ENCODE measurements around the gene EFCAB5.

The EFCAB5 gene

DNA sequence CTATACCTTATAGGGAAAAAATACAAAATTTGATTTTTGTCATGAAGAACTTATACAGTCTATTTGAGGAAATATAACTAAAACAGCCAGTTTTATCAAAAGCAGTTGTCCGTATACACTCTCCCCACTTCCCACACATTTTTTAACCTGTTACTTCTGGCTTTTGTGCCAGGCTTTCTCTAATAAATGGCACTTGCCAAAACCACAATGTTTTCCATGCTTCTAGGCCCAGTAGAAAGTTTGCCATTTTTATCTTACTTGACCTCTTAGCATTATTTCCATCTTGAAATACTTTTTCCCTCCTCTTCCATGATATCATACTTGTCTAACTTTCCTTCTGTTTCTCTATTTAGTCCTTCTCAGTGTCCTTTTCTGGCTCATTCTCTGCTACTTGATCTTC is 38.8 kb downstream of the EFCAB5 start:
- no peak for DNase-seq
- intact Hi-C loops (cut with DNase I; ENCODE audit: low total_unique reads) = no loop called here
- Histone ChIP-seq H3K27me3 (no peaks in the 10 kb centered on the region), H3K36me3 (no peaks in the 10 kb centered on the region), H3K4me1 (no peaks in the 10 kb centered on the region), H3K27ac (no peak overlapping the region), H3K4me3 (no peak overlapping the region), H3K9me3 (no peaks in the 10 kb centered on the region)
- no peak for TF ChIP-seq CTCF (IDR thresholded peaks at IDR 0.05)

- no peaks in the 10 kb centered on the region for H3K9me3 ChIP-seq
- H3K27ac ChIP-seq = no peak overlapping the region
- H3K4me1 ChIP-seq = no peaks in the 10 kb centered on the region
- intact Hi-C loops (cut with DNase I; ENCODE audit: low total_unique reads) = no loop called here
- no peak for TF ChIP-seq CTCF (IDR thresholded peaks at IDR 0.05)
- no peak overlapping the region for H3K4me3 ChIP-seq
- no peak for DNase-seq
- peaks cover 0 to 3% of the 10 kb centered on the region in 2 donors for H3K27me3 ChIP-seq
- H3K36me3 ChIP-seq = no peaks in the 10 kb centered on the region
These were observed 41.7 kb downstream of the EFCAB5 start for GRCh38 chr17:29982991-29983653.

DNA sequence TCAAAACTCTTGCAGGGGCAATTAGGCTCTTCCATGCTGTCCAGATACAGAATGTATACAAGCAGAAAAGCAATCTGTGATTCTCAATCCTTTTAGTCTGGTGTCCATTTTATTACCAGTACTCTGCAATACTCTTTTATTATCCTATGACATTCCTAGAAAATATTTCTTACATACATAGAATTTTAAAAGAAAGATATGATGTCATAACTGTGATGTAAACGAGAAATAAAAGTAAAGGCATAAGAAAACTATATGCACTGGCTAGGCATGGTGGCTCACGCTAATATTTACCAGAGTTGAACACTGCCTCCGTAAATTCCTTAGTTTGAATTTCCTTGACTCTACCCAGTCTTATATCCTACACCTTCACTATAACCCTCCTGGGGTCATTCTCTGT is 55.0 kb downstream of the EFCAB5 start:
- Histone ChIP-seq H3K4me3 (no peak overlapping the region), H3K9me3 (peaks cover 0 to 7% (median 0%) of the 10 kb centered on the region in 3 donors), H3K4me1 (no peaks in the 10 kb centered on the region), H3K27ac (no peak overlapping the region), H3K27me3 (no peaks in the 10 kb centered on the region), H3K36me3 (no peaks in the 10 kb centered on the region)
- no peak for TF ChIP-seq CTCF (IDR thresholded peaks at IDR 0.05)
- DNase-seq = no peak
- intact Hi-C loops (cut with DNase I; ENCODE audit: low total_unique reads) = no loop called here

DNA sequence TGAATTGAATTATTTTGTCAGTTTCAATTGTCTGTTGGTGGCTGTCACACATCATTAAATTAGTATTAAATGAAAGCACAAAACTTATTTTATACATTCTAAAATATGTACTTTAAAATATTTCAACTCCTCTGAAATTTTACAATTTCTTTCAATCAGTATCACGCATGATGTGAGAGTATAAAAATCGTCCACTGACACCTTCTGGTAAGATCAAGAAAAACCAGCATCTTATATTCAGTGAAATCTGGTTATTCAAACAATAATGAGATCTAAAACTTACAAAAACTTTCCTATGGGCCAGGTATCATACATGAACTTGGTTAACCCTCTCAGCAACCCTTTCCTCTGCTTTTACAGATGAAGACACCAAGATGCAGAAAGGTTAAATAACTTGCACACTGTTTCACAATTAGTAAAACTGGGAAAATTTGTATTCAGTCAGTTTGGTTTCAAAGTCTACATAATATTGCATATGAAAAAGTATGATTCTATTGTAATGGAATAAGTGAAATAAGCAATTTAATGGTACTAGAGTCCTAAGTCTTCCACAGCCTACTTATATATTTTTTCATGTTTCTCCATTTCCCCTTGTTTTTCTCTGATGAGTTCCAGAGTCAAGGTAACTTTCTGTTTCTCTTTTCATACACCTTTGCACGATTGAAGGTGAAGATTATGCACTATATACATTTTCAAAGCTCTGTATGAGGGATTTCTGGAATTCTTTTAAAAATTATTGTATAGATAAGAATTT is 58.7 kb downstream of the EFCAB5 start:
- Histone ChIP-seq H3K4me3 (no peak overlapping the region), H3K9me3 (no peaks in the 10 kb centered on the region), H3K27me3 (no peaks in the 10 kb centered on the region), H3K27ac (no peak overlapping the region), H3K4me1 (no peaks in the 10 kb centered on the region), H3K36me3 (no peaks in the 10 kb centered on the region)
- DNase-seq = no peak
- intact Hi-C loops (cut with DNase I; ENCODE audit: low total_unique reads) = no loop called here
- TF ChIP-seq CTCF (IDR thresholded peaks at IDR 0.05) = no peak

- Histone ChIP-seq H3K36me3 (no peaks in the 10 kb centered on the region), H3K27me3 (no peaks in the 10 kb centered on the region), H3K4me3 (no peak overlapping the region), H3K9me3 (no peaks in the 10 kb centered on the region), H3K4me1 (no peaks in the 10 kb centered on the region), H3K27ac (no peak overlapping the region)
- DNase-seq = no peak
- TF ChIP-seq CTCF (IDR thresholded peaks at IDR 0.05) = no peak
- intact Hi-C loops (cut with DNase I; ENCODE audit: low total_unique reads) = no loop called here
These were observed 59.4 kb downstream of the EFCAB5 start for GRCh38 chr17:30000755-30001257.

All from tibial artery (tissue), 4 donors.